ENCODE results near the gene VWF.
"Not testable (repeated sequence)": the region's sequence is repeated elsewhere in the genome, so short reads cannot be mapped to it uniquely, and the experiment has no call there.

The VWF gene

DNA sequence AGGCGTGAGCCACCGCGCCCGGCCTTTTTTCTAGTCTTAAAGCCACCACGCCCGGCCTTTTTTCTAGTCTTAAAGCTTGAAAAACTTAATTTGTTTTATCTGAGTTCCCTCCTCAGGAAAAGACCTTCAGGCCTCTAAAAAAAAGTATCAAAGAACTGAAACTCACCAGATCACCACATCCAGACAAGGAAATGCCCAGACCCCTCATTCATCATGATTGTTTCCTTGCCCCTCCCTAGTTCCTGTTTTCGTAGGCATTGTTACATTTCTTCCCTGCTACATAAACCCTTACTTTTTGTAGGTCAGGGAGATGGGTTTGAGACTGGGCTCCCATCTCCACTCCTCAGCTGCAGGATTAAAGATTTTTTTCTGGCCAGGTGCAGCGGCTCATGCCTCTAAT is 21.1 kb upstream of the VWF start:
- DNase-seq (ENCODE audit: low spot score): no peak

DNA sequence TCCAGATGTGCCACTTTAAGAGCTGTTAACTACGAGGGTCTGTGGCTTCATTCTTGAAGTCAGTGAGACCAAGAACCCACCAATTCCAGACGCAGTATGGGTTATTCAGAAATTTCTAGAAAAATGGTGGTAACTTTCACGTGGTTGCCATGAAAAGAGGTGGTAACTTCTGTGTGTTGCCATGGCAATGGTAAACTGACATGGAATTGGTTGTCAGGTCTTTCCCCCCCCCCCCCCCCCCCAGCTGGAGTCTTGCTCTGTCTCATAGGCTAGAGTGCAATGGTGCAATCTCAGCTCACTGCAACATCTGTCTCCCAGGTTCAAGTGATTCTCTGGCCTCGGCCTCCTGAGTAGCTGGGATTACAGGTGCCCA is 18.8 kb upstream of the VWF start:
- DNase-seq (ENCODE audit: low spot score): no peak

DNA sequence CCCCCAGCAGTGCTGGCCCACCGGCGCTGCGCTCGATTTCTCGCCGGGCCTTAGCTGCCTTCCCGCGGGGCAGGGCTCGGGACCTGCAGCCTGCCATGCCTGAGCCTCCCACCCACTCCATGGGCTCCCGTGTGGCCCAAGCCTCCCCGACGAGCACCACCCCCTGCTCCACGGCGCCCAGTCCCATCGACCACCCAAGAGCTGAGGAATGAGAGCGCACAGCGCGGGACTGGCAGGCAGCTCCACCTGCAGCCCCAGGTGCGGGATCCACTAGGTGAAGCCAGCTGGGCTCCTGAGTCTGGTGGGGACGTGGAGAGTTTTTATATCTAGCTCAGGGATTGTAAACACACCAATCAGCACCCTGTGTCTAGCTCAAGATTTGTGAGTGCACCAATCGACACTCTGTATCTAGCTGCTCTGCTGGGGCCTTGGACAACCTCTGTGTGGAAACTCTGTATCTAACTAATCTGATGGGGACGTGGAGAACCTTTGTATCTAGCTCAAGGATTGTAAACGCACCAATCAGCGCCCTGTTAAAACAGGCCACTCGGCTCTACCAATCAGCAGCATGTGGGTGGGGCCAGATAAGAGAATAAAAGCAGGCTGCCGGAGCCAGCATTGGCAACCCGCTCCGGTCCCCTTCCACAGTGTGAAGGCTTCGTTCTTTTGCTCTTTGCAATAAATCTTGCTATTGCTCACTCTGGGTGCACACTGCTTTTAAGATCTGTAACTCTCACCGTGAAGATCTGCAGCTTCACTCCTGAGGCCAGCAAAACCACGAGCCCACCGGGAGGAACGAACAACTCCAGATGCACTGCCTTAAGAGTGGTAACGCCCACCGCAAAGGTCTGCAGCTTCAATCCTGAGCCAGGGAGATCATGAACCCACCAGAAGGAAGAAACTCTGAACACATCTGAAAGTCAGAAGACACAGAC is 18.2 kb upstream of the VWF start:
- not testable (repeated sequence) for DNase-seq (ENCODE audit: low spot score)

DNA sequence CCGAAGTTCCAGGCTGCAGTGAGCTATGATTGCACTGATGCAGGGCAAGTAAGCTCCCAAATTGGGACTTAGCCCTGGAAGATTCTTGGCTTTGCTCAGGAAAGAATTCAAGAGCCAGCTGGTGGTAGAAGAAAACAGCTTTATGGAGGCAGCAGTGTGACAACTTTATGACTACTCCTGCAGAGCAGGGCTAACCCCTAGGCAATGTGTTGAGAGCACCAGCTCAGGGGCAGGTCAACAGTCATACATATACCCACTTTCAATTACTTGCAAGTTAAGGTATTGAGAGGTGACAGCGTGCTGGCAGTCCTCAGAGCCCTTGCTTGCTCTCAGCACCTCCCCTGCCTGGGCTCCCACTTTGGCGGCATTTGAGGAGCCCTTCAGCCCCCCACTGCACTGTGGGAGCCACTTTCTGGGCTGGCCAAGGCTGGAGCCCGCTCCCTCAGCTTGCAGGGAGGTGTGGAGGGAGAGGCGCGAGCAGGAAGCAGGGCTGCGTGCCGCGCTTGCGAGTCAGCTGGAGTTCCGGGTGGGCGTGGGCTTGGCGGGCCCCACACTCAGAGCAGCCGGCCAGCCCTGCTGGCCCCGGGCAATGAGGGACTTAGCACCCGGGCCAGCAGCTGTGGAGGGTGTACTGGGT is 17.4 kb upstream of the VWF start:
- DNase-seq (ENCODE audit: low spot score): not testable (repeated sequence)

DNA sequence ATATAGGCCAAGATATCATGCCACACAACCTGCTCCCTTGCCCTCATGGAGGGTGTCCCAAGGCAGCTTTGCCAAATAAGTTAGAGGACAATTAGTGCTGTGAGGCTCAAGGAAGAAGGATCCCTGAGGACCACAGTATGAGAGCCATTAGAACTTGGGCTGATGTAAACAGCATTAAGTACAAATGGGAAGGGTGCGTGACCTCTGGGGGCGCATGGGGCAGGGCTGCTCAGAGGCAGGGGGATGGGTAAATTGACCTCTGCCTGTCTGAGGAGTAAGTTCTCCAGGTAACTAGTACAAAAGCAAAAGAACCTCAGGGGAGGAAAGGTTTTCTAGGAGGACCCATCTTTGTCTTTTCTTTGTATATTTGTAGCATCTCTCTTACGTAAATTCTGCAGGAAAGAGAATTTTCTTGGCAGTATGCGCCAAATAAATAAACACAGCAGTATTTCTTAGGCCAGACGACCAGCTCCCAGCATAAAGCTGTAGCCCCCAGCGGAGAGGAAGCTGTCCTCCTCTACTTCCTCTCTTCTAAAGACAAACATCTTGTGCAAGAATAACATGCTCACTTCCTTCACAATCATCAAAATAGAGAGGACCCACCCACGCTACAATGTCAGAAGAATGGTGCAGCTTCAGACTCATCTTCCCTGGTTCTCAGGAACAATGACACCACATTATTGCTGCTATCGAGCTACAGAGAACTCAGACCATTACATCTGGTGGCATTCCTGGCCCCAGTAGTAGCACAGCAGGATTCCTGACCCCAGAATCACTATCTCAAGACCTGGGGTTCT is 16.4 kb upstream of the VWF start:
- peak; percentile 86 for DNase-seq (ENCODE audit: low spot score)

DNA sequence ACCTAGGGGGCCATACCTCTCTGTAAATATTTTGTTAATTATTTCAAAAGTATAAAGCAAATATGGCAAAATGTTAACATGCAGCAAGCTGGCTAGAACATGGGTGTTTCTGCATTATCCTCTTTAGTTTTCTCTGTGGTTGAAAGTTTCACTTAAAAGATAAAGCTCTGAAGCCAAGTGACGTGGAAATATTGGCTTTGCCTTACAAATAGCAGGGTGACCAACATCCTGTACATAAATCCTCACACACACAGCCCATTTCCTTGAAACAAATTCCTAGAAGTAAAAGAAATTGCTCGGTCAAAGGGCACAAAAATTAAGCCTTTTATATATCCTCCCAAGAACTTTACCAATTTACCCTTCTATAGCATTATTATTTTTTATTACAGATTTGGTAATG is 10.6 kb upstream of the VWF start:
- DNase-seq (ENCODE audit: low spot score): peak; percentile 69

DNA sequence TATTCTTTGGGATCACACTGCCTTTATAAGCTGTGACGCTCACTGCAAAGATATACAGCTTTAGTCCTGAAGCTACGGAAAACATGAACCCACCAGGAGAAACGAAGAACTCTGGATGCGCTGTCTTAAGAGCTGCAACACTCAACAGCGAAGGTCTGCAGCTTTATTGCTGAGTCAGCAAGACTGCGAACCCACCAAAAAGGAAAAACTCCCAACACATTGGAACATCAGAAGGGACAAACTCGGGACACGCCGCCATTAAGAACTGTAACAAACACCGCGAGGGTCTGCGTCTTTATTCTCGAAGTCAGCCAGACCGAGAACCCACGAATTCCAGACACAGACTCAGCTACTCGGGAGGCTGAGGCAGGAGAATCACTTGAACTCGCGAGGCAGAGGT is 9.2 kb upstream of the VWF start:
- DNase-seq (ENCODE audit: low spot score): no peak

DNA sequence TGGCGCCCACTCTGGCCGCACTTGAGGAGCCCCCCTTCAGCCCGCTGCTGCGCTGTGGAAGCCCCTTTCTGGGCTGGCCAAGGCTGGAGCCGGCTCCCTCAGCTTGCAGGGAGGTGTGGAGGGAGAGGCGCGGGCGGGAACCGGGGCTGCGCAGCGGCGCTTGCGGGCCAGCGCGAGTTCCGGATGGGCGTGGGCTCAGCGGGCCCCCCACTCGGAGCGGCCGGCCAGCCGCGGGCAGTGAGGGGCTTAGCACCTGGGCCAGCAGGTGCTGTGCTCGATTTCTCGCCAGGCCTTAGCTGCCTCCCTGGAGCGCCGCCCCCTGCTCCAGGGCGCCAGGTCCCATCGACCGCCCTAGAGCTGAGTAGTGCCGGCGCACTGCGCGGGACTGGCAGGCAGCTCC is 8.0 kb upstream of the VWF start:
- no peak for DNase-seq (ENCODE audit: low spot score)

DNA sequence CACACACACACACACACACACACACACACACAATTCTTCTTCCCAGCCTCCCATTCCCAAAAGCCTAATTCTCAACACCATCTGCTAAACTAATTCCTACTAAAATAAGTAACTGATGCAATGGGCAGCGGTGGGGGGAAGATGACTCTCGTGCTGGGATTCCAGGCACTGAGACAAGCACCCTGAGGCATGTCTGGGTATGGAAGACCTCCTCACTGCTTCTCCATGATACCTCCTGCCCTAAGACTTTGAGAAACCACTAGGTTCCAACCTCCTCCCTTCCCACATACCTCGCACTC is 789 bp upstream of the VWF start:
- no peak for DNase-seq (ENCODE audit: low spot score)

DNA sequence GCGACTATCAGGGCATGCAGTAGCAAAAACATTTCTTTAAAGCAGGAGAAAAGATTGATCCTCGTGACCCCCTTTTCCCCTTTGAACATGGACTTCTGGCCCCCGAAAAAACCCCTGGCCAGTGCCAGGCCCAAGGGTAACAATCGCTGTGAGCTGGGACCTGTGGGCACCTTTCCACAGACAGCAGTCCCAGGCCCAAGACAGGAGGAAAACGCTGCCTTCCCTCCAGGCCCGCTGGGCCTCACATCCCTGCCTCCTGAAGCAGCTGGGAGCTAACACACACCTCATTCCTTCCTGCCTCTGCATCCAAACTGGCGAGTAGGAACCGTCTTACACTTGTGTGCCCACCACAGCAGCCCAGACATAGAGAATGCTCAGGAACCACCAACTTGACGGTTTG is 1.2 kb downstream of the VWF start:
- DNase-seq (ENCODE audit: low spot score): no peak

DNA sequence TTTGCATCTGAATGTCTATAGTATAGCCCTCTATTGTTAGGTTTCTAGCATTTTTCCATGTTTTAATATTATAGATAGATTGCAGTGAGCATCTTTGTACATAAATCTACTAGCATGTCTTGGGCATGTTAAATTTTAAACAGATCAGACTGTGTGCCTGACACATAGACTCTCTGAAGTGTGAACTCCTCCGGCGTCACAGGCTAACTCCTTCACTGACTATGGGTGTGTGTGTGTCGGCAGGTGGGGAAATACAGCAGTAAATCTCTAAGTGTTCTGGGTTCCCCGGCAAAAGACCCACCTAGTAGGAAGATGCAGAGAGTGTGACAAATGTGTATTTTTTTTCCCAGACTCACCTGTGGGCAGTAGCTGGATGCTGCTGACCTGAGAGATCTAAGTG is 2.3 kb downstream of the VWF start:
- no peak for DNase-seq (ENCODE audit: low spot score)

DNA sequence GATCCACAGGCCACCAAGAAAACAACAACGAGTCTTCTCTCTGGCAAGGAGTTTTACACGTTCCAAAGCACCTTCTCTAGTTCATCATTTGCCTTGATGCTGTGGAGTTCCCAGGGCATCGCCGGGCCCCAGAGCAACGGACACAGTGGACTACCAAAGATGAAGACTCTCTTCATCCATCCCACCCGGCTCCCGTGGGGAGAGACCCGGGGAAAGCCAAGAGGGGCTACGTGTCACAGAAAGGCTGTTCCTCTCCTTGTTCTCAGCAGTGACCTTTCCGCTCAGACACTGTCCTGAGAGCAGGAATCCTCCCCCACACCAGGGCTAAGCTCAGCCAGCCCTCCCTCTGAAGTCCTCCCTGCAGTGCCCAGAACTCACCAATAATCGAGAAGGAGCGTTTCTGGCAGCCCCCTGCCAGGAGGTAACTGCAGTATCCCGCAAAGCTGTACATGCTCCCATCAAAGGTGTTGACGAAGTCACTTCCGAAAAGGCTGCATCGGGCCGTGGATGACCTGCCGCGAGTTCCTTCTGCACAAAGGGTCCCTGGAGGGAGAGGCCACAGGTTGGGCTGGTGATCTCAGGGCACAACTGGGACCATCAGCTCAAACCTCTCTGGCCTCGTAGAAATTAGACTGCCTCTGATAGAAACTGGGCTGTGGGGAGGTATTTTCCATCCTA is 3.5 kb downstream of the VWF start:
- DNase-seq (ENCODE audit: low spot score): no peak

DNA sequence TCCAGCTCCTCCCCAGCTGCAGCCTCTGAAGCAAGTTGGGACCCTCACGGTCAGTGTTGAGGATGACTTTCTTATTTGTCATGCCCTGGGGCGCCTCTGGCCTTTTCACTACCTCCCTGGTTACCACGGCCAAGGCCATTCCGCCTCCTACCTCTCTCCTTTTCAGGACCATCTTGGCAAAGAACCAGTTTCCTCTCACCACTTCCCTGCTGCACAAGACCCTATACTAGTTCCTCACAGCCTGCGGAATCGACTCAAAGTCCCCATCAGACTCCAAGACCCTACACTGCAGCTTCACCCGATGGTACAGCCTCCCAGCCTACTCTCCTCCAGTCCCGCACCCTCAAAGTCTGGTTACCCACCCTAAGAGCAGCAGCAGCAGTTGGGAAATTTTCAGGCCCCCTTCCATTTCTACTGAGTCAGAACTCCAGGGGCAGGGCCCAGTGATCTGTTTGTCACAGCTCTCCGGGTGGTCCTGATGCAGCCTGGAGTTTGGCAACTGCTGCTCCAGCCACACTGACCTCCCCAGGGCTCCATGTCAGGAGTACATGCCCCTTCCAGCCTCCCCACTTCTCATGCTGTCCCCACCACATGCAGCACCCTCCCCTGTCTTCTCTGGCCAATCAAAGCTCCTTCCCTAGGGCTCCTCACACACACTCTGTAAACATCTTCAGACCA is 5.4 kb downstream of the VWF start:
- DNase-seq (ENCODE audit: low spot score): no peak

DNA sequence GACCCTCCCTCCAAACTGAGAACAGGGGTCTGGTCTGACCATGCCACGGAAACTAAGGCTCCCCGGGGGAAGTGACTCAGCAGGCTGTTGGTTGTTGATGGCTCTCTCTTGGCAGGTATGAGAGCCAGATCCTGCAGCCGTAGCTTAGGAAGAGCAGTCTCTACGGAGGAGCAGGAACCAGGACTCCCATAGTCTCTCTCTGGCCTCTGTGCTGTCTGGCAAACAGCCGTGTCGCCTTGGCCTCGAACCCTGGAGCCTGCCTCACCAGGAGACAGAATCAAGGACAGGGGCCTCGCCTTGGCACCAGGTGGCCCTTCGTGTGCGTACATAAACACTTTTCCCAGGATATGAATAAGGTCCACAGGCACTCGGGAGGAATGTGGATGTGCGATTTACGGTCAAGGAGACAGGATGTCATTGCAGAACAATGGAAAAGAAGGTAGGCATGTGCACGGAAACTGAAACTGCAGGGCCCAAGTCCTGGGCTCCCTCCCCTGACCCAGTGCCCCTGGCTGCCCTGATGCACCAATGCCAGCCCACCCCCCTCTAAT is 7.9 kb downstream of the VWF start:
- DNase-seq (ENCODE audit: low spot score): peak; percentile 99

DNA sequence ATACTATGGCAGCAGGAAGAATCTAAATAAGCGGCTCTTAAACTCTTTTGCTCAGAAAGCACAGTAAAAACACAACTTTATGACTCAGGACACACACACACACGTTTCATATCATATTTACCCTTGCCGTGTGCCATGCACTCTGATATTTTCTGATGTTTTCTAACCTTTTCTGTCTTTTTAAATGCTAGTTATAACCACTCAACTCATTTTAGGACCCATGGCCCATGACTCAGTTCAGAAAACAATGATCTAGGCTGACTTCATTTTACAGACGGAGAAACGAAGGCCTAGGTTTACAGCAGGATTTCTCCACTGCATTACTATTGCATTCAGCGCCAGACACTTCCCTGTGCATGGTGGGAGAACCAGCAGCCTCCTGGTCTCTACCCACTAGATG is 9.1 kb downstream of the VWF start:
- DNase-seq (ENCODE audit: low spot score): no peak

DNA sequence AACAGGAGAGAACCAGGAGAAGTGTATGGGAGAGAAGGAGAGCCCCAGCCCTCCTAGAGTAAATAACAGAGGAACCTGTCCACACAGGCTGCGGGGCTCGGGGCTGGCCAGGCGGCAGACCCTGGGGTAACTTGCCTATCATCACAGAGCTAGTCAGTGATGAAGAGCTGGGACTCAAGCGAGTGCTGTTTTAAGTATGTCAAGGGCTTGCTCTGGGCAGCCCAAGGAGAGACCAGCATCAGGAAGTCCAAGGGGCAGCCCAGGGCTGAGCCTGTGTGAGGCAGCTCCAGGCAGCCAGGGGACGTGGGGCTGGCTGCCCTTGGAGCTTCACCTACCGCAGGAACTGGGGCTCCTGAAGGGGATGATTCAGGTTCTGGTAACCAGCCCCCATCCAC is 10.0 kb downstream of the VWF start:
- DNase-seq (ENCODE audit: low spot score): no peak

DNA sequence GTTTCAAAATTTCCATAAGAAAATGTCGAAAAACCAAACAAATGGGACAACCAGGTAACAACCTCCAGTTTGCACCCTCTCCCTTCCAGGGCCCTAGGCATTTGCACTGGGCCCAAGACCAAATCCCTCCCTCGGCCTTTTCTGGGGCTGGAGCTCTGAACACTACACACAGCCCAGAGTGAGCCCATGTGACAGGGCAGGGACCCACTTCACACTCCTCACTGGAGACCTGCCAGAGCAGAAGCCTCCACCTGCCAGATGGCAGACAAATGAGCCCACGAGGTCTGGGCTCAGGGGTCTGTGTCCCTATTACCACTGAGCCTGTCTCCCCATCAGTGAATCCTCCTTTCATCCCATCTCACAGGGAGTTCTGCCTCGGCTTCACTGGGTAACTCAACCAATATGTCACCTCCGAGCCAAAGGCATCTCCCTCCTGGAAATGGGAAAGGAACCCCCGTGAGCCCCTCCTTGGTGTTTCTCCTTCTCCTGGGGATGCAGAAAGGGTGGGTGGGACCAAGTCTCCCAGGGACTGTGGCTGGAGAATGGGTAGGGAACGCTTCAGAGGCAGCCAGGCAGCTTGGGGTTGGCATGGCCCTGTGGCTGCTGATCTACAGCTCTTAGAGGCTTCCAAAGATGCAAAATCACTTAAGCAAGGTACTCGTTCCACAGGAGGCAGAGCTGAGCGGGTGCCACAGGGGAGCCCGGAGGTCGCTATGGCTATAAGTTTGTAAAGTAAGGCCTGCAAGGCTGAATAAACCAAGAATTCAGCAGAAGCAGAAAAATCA is 10.6 kb downstream of the VWF start:
- DNase-seq (ENCODE audit: low spot score): no peak

DNA sequence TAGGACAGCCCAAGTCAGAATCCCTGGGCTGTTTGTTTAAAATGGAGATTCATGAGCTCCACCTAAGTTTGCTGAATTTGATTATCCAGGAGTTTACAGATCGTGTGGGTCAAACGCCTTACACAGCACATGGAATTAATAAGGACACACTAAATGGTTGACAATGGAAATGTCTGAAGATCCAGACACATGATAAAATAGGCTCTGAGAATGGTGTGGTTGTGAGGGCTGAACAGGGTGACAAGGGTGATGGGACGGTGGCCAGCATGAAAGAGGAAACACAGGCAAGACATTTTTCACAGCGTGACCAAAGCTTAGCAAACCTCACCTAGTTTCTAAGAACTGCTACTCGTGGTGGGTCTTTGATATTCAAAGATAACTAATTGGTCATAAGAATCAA is 12.5 kb downstream of the VWF start:
- DNase-seq (ENCODE audit: low spot score): no peak

DNA sequence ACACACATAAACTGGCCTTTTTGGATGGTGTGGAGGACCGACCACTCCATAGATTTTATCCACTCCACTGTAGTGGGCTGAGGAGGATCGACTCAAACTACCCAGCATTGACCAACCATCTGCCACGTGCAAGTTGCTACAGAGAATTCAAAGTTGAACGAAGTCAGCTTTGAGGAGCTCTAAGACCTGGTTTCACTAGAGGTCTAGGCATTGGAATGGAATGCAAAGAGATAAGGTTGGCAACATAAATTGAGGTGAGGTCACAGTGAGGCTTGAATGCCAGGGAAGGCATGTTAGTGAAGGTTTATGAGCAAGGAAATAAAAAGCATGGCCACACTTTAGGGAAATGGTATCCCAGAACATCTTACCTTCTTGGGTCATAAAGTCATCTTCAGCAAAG is 14.5 kb downstream of the VWF start:
- DNase-seq (ENCODE audit: low spot score): no peak

DNA sequence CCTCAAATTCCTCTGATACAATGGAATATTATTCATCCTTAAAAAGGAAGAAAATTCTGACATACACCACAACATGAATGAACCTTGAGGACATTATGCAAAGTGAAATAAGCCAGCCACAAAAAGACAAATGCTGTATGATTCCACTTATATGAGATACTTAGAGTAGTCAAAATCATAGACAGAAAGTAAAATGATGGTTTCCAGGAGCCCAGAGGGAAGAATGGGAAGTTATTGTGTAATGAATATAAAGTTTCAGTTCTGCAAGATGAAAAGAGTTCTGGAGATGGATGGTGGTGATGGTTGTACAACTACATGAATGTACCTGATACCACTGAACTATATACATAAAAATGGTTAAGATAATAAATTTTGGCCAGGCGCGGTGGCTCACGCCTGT is 18.3 kb downstream of the VWF start:
- no peak for DNase-seq (ENCODE audit: low spot score)

DNA sequence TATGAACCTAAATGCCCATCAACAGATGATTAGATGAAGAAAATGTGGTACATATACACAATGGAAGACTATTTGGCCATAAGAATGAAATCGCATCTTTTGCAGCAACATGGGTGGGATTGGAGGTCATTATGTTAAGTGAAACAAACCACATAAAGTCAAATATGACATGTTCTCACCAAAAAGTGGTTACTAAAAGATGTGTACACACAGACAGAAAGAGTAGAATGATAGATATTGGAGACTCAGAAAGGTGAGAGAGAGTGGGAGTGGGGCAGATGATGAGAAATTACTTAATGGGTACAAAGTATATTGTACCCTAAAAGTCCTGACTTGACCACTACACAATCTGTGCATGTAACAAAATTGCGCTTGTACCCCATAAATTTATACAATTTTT is 19.6 kb downstream of the VWF start:
- no peak for DNase-seq (ENCODE audit: low spot score)

All from kidney capillary endothelial cell (primary cell).